Hematopoietic multipotent progenitor cell treated with erythropoietin and hydrocortisone succinate and interleukin-3 and kit ligand, for 8 days (in vitro differentiated cells): ENCODE measurements around the gene COMT.
A peak's percentile ranks its signal among the peaks of the same experiment; 100 is the strongest.

ENCODE experiments used
- DNase-seq: peaks from one replicate; pipeline ENCODE4 v3.0.0-alpha.2; 2015

COMT gene

DNA sequence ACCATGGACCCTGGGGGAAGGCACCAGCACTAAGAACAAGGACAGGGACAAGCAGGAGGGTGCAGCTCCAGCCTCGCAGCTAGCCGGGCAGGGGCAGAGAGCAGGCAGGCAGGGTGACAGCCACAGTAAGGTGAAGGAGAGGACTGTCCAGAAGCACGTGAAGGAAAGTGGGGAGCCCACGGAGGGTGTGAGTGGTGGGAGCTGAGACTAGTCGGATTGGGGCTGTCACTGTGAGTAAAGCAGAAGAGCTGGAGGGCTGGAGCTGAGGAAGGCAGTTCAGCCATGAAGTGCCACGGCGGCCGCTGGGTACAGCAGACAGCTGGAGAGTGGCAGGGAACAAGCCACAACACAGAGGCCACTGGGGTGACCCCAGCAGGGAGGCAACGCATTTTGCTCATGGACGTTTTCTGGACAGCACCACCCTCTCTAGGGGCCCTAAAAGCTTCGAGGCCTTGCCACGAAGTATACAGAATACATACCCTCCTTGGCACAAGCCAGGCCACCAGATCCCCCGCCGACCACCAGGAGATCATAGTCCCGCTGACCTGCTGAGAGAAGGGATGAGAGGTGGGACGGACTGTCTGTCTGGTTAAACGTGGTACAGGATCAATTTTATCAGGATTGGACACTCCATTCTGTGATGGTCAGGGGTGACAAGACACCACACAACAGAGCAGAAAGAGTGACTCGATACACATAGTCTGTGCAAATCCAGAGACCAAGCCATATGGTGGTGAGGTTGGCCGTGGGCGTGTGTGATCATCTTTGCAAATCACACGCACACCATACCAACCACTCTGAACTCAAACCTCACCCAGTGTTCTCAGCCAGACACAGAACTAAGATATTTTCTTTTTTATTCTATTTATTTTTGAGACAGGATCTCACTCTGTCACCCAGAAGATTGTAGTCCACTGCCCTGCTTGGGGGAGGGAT is 10.8 kb upstream of the COMT start:
- no peak for DNase-seq

DNA sequence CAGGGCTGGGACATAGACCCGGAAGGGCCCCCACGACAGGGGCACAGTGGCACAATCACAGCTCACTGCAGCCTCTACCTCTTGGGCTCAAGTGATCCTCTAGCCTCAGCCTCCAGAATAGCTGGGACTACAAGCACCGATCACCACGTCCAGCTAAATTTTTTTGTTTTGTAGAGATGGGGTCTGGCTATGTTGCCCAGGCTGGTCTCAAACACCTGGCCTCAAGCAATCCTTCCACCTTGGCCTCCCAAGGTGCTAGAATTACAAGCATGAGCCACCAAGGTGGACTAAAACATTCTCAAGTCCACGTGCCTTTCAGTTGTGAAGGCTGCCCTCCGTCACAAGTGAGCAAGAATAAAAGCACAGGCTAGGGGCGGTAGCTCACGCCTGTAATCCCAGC is 10.1 kb upstream of the COMT start:
- no peak for DNase-seq

DNA sequence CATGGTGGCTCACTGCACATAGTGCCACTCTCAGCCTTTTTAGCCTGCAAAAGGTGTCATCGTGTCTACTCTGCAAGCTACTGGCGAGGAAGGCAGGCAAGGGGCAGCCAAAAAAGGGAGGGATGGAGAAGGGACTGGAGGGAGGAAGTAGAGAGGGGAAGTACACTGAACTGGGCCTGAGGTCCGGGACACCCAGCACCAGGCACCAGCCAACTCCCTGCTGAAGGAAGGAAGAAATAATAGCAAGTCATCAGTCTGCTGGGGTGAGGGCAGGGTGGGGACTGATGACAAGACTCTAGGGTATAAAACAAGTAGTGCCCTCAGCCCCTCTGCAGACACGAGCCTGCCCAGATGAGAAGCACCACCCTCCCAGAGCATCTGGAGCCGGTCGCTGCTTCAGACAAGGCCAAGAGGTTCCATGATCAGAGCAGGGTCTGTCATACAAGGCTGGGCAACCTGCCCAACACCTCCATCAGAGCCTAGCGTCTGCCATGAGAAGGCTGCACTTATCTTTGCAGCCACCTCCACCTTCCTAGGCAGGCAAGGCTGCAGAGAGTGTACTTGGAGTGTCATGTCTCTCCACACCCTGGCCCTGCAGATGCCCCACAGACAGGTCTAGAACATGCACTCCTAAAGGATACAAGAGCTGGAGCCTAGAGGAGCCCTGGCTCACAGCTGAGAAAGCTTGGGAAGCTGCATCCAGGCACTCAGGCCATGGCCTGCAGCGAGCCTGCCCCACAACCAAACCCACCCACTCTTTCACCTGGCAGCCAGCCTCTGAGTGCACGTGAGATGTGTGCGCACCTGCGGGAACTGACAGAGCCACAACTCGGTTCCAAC is 9.0 kb upstream of the COMT start:
- DNase-seq = peak; percentile 96

DNA sequence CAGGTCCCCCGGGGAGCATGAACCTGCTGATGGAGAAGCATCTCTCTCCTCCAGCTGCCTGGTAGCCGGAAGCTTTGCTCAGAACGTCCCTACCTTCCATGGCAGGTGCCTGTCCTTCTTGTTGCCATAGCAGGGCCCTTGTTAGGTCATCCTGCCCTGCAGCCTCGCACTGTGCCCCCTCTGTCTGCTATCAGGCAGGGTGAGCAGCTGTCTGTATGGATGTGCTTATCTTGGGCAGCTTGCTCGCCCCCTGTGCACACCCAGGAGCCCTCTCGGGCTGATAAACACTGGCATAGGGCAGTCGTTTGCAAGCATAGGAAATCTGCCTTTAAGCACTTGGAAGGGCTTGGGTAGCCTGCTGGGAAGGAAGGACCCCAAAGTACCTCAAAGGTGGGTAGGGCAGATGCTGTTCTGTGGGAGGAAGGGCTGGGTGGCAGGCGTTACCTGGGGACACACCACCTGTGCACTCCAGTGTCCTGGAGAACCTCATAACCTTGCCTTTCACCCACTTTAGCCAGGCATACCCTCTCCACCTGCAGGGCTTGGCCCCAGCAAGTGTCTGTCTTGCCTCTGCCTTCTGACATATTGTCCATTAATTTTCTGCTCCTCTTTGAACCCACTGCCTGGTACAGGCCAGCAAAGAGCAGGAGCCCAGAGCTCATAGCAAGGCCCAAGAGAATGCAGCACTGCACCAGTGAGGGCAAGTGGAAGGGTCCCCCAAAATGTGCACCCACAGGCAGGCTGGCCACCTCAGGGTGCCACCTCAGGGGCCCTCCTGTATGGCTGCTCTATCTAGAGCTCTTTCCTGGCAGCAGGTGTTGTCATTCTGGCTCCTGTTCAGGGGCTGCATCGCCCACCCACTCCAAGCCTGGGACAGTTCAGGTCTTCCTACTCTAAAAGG is 8.0 kb upstream of the COMT start:
- DNase-seq = peak; percentile 95

DNA sequence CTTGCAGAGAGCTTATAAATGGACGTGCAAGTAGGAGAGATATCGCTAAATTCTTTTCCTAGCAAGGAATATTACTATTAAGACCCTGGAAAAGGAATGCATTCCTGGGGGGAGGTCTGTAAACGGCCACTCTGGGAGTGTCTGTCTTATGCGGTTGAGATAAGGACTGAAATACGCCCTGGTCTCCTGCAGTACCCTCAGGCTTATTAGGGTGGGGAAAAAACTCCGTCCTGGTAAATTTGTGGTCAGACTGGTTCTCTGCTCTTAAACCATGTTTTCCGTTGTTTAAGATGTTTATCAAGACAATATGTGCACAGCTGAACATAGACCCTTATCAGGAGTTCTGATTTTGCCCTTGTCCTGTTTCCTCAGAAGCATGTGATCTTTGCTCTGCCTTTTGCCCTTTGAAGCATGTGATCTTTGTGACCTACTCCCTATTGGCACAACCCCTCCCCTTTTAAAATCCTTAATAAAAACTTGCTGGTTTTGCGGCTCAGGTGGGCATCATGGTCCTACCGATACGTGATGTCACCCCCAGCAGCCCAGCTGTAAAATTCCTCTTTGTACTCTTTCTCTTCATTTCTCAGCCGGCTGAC is 6.4 kb upstream of the COMT start:
- DNase-seq = peak; percentile 76

DNA sequence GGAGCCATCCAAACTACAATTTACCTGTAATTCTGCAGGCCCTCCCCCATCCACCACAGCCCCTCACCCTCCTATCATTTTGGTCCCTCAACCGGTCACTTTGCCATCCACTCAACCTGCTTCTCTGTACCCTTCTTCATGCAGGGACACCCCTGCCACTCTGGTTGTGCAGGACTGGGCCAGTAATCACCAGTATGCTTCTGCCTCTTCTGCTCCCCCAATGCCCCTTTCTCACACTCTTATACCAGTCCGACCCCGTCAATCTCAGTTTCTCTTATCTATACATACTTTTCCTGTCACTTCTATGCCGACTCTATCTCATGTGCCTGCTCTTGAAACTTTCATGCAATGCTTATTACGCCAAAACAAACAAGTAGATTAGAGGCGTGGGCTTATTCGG is 5.1 kb upstream of the COMT start:
- no peak for DNase-seq

DNA sequence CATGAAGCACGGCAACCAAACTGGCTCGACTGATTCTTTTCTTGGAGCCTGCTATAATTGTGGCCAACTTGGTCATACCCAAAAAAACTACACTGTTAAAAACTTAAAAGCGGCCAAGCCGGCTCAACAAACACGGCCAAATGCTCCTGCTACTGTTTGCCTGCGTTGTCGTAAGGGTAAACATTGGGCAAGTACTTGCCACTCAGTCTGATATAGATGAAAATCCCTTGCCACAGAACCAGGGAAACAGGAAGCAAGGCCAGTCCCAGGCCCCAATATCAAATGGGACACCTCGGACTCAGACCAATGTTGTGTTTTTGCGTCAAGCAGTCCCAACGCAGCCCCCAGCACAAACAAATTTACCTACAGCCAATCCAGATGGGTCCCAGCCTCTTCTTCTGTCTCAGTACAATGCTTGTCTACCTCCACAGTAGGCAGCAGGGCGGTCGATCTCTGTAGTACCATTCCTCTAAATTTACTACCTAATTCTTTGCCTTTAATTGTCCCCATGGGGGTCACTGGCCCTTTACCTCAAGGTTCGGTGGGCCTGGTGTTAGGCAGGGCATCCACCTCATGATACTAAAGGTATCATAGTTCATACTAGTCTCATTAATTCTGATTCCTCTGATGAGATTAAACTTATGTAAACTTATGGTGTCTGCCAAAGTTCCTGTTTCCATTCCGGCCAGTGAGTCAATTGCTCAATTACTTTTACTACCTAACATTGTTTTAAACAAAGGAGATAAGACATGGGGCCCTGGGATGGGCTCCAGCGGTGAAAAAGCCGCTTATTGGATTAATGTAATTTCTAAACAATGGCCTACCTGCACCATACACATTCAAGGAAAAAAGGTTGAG is 3.7 kb upstream of the COMT start:
- DNase-seq = no peak

DNA sequence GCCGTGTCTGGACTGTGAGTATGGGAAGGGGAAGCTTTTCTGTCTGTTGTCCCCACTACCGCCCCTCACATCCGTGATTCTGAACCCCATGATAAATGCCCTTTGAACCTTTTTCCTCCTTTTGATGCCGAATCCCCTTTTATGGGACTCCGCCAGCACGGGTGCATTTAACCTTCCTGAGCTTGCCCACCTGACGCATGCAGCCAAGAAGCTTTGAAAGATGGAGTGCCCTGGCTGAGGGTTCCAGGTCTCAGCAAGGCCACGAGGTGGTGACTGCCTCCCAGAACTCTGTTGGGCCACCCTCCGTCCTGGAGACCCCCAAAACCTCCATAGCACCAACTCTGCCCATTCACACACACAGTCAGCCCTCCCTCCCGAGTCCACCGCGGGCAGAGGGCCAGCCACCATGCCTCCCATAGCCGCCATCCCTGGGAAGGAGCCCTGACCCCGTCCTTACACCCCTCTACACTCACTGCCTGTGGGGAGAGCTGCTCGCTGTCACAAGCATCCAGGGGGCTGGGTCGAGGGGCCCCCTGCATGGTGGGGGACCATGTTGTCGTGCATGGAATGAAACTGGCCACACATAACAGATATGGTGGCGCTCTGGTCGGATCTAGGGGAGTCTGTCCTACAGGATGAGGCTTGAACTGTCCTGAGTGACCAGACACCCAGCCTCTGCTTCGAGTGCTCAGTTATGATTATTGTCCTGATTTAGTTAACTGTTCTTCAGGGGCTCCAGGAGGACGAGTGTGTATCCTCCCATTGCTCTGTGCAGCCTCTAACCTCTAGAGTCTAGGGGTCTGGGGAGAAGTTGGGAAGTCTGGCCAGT is 822 bp upstream of the COMT start:
- DNase-seq = no peak

DNA sequence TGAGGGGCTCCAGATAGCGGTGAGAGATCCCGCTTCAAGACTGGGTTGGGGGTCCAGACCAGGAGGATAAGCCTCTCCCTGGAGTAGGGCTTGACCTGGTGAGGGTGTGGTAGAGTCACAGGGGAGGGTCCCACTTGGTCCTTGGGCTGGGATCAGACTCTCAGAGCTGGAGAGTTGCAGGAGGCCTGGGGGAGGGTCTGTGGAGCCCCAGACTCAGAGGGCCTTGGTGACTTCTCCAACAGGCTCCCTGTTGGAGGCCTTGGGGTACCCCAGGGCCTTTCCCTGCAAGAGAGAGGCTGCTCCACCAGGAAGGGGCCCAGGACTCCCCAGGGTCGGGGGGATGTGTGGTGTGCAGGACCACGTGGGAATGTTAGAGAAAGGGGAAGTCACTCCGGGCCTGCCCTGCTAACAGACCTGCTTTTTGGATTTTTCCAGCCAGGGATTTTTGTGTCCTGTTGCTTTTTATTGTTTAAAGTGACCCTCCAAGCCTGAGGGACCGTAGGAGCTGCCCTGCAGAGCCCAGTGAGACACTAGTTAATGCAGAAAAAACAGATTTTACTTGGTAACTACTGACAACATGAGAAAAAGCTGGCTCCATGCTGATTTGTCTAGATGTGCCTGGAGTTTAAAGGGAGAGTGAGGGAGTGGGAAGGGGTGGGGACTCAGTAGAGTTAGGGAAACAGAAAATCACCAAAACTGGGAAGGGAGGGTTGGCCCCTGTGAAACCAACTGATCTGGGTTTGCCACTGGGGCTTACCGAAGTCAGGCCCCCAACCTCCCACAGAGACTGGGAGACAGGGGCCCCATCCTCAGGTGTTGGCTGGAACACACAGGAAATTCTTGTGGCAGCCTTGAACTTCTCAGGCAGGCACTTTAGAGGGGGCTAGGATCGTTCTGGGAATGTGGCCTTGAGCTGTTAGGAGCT is 847 bp downstream of the COMT start:
- DNase-seq = peak; percentile 46

DNA sequence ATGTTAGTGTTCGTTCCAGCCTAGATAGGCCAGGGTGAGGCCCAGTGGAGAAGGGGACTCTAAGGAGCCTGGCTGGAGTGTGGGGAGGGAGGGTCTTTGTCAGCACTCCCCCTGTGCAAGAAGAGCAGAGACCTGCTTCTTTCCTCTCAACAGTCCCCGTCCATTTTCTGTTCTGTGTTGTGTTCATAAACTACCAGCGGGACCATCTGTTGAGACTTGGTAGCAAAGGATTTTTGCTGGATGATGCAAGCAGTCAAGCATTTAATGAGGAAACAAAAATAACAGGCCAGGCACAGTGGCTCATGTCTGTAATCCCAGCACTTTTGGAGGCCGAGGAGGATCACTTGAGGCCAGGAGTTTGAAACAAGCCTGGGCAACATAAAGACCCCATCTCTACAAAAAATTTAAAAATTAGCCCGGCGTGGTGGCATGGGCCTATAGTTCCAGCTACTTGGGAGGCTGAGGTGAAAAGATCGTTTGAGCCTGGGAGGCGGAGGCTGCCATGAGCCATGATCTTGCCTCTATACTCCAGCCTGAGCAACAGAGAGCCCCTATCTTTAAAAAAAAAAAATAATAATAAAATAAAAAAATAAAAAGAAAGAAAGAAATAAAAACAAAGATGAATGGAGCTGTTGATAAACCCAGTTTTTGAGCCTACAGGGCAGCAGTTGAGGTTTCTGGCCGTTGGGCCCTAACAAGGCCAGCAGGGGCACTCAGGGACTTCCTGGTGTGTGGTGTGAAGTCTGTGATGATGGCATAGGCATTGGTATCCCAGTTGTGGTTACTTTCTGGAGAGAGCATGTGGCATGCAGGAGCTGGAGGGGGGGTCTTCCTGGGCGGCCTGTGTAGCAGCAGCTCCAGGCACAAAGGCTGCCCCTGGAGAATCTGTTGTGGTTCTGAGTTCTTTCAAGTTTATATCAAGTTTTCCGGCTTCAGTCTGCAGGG is 1.8 kb downstream of the COMT start:
- DNase-seq = peak; percentile 73

DNA sequence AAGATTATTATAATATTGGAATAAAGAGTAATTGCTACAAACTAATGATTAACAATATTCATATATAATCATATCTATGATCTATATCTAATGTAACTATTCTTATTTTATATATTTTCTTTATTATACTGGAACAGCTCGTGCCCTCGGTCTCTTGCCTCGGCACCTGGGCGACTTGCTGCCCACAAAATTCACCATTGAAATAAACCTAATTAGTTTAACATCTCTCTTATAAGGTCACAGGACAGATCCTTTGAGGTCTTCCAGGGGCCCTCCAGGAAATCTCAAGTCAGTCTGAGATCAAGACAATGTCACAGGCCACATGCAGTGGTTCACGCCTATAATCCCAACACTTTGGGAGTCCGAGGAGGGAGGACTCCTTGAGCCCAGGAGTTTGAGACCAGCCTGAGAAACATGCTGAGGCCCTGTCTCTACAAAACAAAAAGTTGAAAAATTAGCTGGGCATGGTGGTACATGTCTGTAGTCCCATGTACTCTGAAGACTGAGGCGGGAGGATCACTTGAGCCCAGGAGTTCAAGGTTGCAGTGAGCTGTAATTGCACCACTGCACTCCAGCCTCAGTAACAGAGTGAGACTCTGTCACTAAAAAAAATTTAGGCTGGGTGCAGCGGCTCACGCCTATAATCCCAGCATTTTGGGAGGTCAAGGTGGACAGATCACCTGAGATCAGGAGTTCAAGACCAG is 6.6 kb downstream of the COMT start:
- no peak for DNase-seq

DNA sequence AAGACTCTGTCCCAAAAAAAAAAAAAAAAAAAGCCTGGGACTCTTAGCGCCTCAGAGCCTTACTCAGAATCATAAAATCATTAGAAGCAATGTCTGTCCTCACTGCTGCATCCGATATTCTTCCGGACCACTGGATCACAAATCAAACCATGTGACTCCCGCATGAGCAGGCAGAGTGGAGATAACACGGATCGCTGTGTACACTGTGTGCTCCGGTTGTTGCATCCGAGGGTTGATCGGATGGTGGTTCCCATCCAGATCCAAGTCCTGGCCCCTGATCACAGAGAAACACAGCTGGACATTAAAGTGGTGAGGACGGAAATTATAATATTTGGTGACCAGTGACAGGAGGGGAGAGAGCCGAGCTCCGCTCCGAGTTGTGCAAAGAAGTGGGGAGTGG is 9.8 kb downstream of the COMT start:
- DNase-seq = no peak

DNA sequence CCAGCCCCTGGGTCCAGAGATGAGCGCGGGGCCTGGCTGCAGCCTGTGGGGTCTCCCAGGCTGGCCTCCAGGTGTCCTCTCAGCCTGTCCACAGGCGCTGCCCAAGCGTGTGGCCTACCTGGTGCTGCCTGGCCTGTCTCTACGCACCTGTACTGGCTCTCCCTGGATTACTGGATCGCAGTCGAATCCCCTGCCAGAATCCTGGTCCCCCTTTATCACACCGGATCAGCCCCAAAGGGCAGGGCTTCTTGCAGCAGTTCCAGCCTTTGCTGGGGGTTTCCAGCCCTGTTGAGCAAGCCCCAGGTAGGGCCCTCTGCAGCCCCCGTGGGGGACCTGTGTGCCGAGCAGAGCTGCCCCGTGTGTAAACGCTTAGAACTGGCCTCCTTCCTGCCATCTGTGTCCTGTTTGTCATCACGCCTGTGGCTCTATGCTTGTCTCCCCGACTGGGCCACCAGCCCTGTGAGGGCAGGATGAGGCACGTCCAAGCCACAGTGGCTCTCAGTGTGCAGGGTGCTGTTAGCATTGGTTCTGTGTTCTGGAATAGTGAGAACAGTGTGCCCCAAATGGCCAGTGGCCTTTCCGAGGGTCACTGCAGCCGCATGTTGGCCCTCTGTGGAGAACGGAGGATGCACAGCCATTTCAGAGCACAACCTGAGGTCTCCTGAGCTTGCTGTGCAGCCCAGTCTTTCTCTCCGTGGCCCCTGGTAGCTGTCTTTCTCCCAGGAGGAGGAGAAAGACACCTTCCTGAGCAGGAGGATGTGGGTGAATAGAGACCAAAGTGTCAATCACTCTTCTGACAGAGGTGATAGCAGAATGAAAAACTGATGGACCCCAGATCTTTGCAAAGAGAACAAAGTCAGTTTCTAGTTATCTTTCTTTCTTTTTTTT is 13.9 kb downstream of the COMT start:
- no peak for DNase-seq

DNA sequence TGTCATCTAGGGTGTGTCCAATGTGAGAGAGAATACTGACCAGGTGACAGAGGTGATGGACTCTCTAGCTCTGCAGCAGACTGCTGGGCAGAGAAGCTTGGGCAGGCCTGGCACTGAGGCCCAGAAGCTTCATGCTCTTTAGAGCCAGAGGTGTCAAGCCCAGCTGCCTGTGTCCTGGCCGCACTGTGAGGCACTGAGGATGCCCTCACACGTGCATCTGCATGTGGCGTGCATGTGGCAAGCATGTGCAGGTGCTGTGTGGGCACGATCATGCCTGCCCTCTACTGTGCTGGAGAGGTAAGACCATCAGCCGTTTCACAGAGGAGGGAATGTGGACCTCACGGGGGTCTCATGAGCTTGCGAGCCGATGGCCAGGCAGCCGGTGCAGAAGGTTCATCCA is 15.9 kb downstream of the COMT start:
- no peak for DNase-seq

DNA sequence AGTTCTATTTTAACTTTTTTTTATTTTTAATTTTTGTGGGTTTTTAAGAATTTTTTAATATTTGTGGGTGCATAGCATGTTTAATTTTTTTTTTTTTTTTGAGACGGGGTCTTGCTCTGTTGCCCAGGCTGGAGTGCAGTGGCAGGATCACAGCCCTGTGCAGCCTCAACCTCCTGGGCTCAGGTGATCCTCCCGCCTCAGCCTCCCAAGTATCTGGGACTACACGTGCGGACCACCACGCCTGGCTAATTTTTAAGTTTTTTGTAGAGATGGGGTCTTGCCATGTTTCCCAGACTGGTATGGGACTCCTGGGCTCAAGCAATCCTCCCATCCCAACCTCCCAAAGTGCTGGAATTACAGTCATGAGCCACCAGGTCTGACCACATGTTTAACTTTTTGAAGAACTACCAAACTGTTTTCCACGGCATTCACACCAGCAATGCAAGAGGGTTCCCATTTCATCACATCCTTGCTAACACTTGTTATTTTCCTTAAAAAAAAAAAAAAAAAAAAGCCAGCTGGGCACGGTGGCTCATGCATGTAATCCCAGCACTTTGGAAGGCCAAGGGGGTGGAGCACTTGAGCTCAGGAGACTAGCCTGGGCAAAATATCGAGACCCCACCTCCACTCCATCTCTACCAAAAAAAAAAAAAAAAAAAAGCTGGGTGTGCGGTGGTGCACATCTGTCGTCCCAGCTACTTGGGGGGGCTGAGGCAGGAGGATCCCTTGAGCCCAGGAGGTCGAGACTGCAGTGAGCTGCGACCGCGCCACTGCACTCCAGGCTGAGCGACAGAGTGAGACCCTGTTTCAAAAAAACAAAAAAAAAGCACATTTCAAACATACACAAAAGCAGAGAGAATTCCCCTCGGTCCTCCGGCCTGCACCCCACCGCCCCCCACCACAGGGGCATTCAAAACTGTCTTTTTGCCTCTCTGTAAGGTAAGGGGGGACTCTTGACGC is 16.8 kb downstream of the COMT start:
- DNase-seq = no peak
